ENCODE results near the gene CRACDL.

- TF ChIP-seq, protein P1, sequence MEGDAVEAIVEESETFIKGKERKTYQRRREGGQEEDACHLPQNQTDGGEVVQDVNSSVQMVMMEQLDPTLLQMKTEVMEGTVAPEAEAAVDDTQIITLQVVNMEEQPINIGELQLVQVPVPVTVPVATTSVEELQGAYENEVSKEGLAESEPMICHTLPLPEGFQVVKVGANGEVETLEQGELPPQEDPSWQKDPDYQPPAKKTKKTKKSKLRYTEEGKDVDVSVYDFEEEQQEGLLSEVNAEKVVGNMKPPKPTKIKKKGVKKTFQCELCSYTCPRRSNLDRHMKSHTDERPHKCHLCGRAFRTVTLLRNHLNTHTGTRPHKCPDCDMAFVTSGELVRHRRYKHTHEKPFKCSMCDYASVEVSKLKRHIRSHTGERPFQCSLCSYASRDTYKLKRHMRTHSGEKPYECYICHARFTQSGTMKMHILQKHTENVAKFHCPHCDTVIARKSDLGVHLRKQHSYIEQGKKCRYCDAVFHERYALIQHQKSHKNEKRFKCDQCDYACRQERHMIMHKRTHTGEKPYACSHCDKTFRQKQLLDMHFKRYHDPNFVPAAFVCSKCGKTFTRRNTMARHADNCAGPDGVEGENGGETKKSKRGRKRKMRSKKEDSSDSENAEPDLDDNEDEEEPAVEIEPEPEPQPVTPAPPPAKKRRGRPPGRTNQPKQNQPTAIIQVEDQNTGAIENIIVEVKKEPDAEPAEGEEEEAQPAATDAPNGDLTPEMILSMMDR (IDR thresholded peaks at IDR 0.05): no peak
- TF ChIP-seq EZH2phosphoT487 (IDR thresholded peaks at IDR 0.05; ENCODE audit: borderline replicate concordance, low read depth) (no peak), TAF1 (IDR thresholded peaks at IDR 0.05; ENCODE audit: borderline replicate concordance, low read depth, low read length) (no peak), SMC3 (IDR thresholded peaks at IDR 0.05; ENCODE audit: low read depth, low read length) (no peak), FOXM1 (IDR thresholded peaks at IDR 0.05; ENCODE audit: low read depth) (no peak)
Measured at GRCh38 chr2:98768384-98769113, 167.5 kb downstream of the CRACDL start.

All from SK-N-SH (cell line).